Lower leg skin (tissue), 3 donors: ENCODE results near the gene CFAP410.

Experiments used
- POLR2A ChIP-seq, 2 donors: fragments of 450-650 bp; IDR thresholded peaks; one replicate each; pipeline ENCODE4 v1.6.1; 2016 to 2017; ENCODE audit warnings: antibody characterized with exemption in 2 of 2, mild to moderate bottlenecking in 1 of 2, moderate library complexity in 1 of 2
- TF ChIP-seq, protein P1 (sequence below), 3 donors: fragments of 450-650 bp; IDR thresholded peaks; one replicate each; pipeline ENCODE4 v1.5.1; 2016; ENCODE audit warnings: antibody characterized with exemption in 3 of 3, mild to moderate bottlenecking in 3 of 3, moderate library complexity in 2 of 3

DNA sequence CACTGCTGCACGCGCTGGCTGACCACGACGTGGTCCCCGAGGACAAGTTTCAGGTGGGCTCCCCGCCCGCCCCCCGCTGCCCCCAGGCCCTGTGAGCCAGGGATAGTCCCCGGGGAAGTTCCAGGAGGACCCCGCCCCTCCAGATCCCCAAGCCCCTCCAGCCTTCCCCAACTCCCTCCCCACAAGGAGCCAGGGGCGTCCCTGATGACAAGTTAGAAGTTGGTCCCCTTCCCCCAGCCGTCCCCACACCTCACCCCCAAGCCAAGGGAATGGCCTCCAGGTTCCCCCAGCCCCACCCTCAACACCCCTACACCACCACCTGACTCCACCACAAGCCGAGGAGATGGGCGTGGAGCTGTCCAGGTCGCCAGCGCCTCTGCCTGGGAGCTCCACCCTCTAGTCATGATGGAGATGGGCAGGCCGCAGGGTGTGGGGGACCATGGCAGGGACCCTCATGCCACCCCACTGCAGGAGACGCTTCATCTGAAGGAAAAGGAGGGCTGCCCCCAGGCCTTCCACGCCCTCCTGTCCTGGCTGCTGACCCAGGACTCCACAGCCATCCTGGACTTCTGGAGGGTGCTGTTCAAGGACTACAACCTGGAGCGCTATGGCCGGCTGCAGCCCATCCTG, 53.0 kb downstream of the CFAP410 start:
- TF ChIP-seq, protein P1, sequence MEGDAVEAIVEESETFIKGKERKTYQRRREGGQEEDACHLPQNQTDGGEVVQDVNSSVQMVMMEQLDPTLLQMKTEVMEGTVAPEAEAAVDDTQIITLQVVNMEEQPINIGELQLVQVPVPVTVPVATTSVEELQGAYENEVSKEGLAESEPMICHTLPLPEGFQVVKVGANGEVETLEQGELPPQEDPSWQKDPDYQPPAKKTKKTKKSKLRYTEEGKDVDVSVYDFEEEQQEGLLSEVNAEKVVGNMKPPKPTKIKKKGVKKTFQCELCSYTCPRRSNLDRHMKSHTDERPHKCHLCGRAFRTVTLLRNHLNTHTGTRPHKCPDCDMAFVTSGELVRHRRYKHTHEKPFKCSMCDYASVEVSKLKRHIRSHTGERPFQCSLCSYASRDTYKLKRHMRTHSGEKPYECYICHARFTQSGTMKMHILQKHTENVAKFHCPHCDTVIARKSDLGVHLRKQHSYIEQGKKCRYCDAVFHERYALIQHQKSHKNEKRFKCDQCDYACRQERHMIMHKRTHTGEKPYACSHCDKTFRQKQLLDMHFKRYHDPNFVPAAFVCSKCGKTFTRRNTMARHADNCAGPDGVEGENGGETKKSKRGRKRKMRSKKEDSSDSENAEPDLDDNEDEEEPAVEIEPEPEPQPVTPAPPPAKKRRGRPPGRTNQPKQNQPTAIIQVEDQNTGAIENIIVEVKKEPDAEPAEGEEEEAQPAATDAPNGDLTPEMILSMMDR (IDR thresholded peaks at IDR 0.05): no peak
- TF ChIP-seq POLR2A (IDR thresholded peaks at IDR 0.05): no peak
